Adrenal gland (tissue), 12 donors: ENCODE results near the gene ERMP1. TPM values are rescaled to one million over a fixed set of nuclear protein-coding genes. Genes with fewer than 3 reads are reported as not detected.

ENCODE experiments used
- DNase-seq, 7 donors: peaks; one replicate each; pipeline ENCODE4 v3.0.0-alpha.2; 2019 to 2020
- H3K27ac ChIP-seq, 5 donors: fragments of 200-600 bp; sonication (generic) in 4 of 5; 1 replicate in 3 of 5; 2 replicates in 2 of 5; pipeline versions ENCODE4 v1.5.1 to v1.8.0; 2016 to 2020; ENCODE audit warnings: mild to moderate bottlenecking in 1 of 5
- H3K27me3 ChIP-seq: fragments of 200-600 bp; 2 replicates; pipeline ENCODE4 v1.8.0; 2021
- H3K36me3 ChIP-seq, 2 donors: fragments of 200-600 bp; replicated peaks in 1 of 2; 1 replicate in 1 of 2; 2 replicates in 1 of 2; pipeline versions ENCODE4 v1.5.1 to v1.8.0; 2018 to 2022
- H3K4me1 ChIP-seq, 2 donors: fragments of 200-600 bp; replicated peaks in 1 of 2; 1 replicate in 1 of 2; 2 replicates in 1 of 2; pipeline versions ENCODE4 v1.5.1 to v1.8.0; 2018 to 2021
- H3K4me3 ChIP-seq, 4 donors: fragments of 200-600 bp; sonication (generic) in 3 of 4; one replicate each; pipeline ENCODE4 v1.5.1; 2016 to 2018
- H3K9me3 ChIP-seq, 3 donors: fragments of 200-600 bp; sonication (generic) in 1 of 3; replicated peaks in 1 of 3; 1 replicate in 2 of 3; 2 replicates in 1 of 3; pipeline versions ENCODE4 v1.5.1 to v1.8.0; 2016 to 2021
- CTCF ChIP-seq, 6 experiments: fragments of 450-650 bp in 4 of 6; fragments of 200-600 bp in 2 of 6; sonication (generic) in 1 of 6; IDR thresholded peaks; 1 replicate in 5 of 6; 2 replicates in 1 of 6; pipeline versions ENCODE4 v1.5.1 to v1.8.0; 2016 to 2021; ENCODE audit warnings: antibody characterized with exemption in 6 of 6, mild to moderate bottlenecking in 2 of 6, moderate library complexity in 1 of 6
- POLR2A ChIP-seq, 2 donors: fragments of 450-650 bp; IDR thresholded peaks; one replicate each; pipeline ENCODE4 v1.6.1; 2017; ENCODE audit warnings: antibody characterized with exemption in 2 of 2, mild to moderate bottlenecking in 2 of 2, moderate library complexity in 1 of 2
- WGBS, 4 donors: extraction: QIAGEN DNeasy Blood & Tissue Kit in 2 of 4; methylation state at CpG; one replicate each; pipeline versions ENCODE4 v1.1.5 to v1.1.7; 2013 to 2017; 5-methylcytosine and 5-hydroxymethylcytosine counted together
- intact Hi-C, 2 donors: fragments of 100-400 bp; cut with DNase I; formaldehyde crosslinking; loops; one replicate each; pipeline versions ENCODE4 v1.14.1 to v1.15.0; 2022 to 2023
- polyA plus RNA-seq, 3 donors: library from polyadenylated mRNA; stranded (reverse); fragments of 200-250 nt in 2 of 3; fragments of 350-450 nt in 1 of 3; fragmentation: Illumina TruSeq in 1 of 3; extraction: RNeasy Lipid Tissue Mini Kit (QIAGEN cat#74804) in 1 of 3; gene quantifications; one replicate each; pipeline ENCODE4 v1.2.3, GENCODE V29; 2013 to 2014
- total RNA-seq, 9 donors: library from RNA; depleted of rRNA in 4 of 9; stranded (reverse); fragments of >200 nt in 4 of 9; fragments of 120-200 nt in 1 of 9; fragmentation: NEBNext Ultra II Directional in 1 of 9; extraction: Animal tissue kit (Norgen Biotek cat#: 25700) in 1 of 9; gene quantifications; one replicate each; pipeline versions ENCODE4 v1.1.0 to v1.2.4, GENCODE V29; 2013 to 2023
- donor health status: healthy with polysubstance abuse.
- donor health status: Bipolar disorder and iron deficiency.
- donor health status: DM: yes; HTN: yes; CAD: no.
- donor health status: DM: no; HTN: no; CAD: no.
- donor health status: DM: no; HTN: no; CAD: no.
- donor health status: DM: yes; HTN: yes; CAD: no.

The ERMP1 gene
- total and polyA plus RNA-seq, 12 donors: 6.0 to 120 (median 38.6) TPM

DNA sequence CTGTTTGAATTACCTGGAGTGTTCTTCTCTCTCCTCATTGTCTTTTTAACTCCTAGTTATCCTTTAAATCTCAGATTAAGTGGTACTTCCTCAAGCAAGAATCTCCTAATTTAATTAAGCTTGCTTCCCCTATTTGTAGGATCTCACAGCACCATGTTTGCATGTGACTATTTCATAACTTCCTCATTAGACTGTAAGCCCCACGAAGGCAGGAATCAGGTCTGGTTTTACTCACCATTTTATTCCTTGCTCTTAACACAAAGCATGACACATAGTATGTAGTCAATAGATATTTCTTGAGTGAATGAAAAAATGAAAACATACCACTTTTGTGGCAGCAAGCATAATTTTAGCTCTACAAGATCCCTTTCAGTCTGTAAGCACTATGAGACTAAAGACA, 1.3 kb upstream of the ERMP1 start:
- peak overlapping the region in 2 of 5 donors; percentile 81 to 90 for H3K27ac ChIP-seq
- H3K36me3 ChIP-seq: no peaks in the 10 kb centered on the region
- WGBS, 4 donors: 71 to 85% (median 74%) methylated on average over 1 of the region's 1 CpG
- no peaks in the 10 kb centered on the region for H3K27me3 ChIP-seq
- H3K4me1 ChIP-seq: peaks cover 13 to 44% of the 10 kb centered on the region in 2 donors
- no peak for DNase-seq
- no peaks in the 10 kb centered on the region for H3K9me3 ChIP-seq
- intact Hi-C loops: no loop called here
- no peak overlapping the region for H3K4me3 ChIP-seq
- no peak for TF ChIP-seq CTCF (IDR thresholded peaks at IDR 0.05)
- no peak for TF ChIP-seq POLR2A (IDR thresholded peaks at IDR 0.05)

DNA sequence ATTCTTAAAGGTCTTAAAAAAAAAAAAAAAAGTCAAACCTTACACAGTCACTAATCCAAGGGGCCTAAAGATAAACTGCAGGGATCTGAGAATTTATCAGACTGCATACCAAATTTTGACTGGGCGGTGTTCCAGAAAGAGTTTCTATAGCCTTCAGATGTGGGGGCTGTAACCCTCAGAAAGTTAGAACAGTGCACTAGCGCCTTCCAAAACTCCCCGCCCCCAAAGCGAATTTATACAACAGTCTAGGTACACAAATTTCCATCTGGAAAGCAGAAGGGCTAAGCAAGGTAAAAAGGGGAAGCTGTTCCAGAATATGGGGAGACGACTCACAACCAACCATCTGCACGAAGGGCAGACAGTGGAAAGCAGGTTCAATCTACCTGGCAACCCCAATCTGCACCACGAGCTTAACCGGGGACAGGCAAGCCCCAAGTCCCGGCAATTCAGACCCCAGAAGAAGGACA, 813 bp downstream of the ERMP1 start:
- Histone ChIP-seq H3K4me1 (peaks cover 8 to 42% of the 10 kb centered on the region in 2 donors), H3K27me3 (no peaks in the 10 kb centered on the region), H3K4me3 (peak overlapping the region; percentile 71 to 88 (median 86)), H3K9me3 (no peaks in the 10 kb centered on the region), H3K27ac (peak overlapping the region in 3 of 5 donors; percentile 81 to 90 (median 87)), H3K36me3 (no peaks in the 10 kb centered on the region)
- intact Hi-C loops: no loop called here
- TF ChIP-seq CTCF (IDR thresholded peaks at IDR 0.05): no peak
- no peak for TF ChIP-seq POLR2A (IDR thresholded peaks at IDR 0.05)
- WGBS, 4 donors: 2 to 10% (median 3%) methylated on average over 5 to 9 of the region's 9 CpGs
- DNase-seq: no peak

- no peaks in the 10 kb centered on the region for H3K27me3 ChIP-seq
- TF ChIP-seq CTCF (IDR thresholded peaks at IDR 0.05) (no peak), POLR2A (IDR thresholded peaks at IDR 0.05) (no peak)
- peak overlapping the region in 1 of 5 donors; percentile 24 for H3K27ac ChIP-seq
- WGBS, 4 donors: 67 to 86% (median 76%) methylated on average over 2 of the region's 2 CpGs
- H3K4me3 ChIP-seq: no peak overlapping the region
- H3K36me3 ChIP-seq: peaks cover 0 to 26% of the 10 kb centered on the region in 2 donors
- H3K9me3 ChIP-seq: no peaks in the 10 kb centered on the region
- intact Hi-C loops: no loop called here
- no peak for DNase-seq
- H3K4me1 ChIP-seq: peaks cover 0 to 30% of the 10 kb centered on the region in 2 donors
Observed at GRCh38 chr9:5825895-5826622, 6.9 kb downstream of the ERMP1 start.

DNA sequence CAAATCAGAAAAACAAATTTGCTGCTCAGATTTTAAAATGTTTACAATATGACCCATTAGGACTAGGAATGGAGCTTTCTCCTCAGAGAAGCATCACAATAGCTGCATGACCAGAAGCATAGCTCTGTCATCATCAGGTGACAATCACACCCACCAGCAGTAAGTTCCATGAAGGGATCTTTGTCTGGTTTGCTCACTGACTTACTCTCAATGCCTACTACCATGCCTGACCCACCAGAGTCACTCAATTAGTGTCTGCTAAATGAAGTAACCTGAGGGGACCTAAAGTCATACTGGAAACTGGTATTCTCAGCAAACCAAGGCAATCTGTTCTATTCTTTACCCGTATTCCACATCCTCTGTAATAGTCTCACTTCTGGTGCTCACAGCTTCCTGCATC, 7.7 kb downstream of the ERMP1 start:
- no peak overlapping the region for H3K4me3 ChIP-seq
- peak overlapping the region in 2 of 5 donors; percentile 24 to 44 for H3K27ac ChIP-seq
- H3K27me3 ChIP-seq: no peaks in the 10 kb centered on the region
- TF ChIP-seq POLR2A (IDR thresholded peaks at IDR 0.05) (no peak), CTCF (IDR thresholded peaks at IDR 0.05) (no peak)
- peaks cover 3 to 27% of the 10 kb centered on the region in 2 donors for H3K4me1 ChIP-seq
- no peaks in the 10 kb centered on the region for H3K9me3 ChIP-seq
- peaks cover 0 to 26% of the 10 kb centered on the region in 2 donors for H3K36me3 ChIP-seq
- intact Hi-C loops: no loop called here
- DNase-seq: no peak
- 54 to 83% (median 71%) methylated on average over 1 of the region's 1 CpG for WGBS, 4 donors
